Epithelial cell of esophagus (primary cell): ENCODE measurements around the gene TENM3.

Experiments
- DNase-seq: peaks from one replicate; pipeline ENCODE4 v3.0.0; 2010; ENCODE audit warnings: low read depth
- H3K4me3 ChIP-seq: 2 replicates; pipeline ENCODE4 v1.5.1; 2011; ENCODE audit warnings: mild to moderate bottlenecking, low read length, control low read depth
- TF ChIP-seq, protein P1 (sequence below): IDR thresholded peaks from 2 replicates; pipeline ENCODE4 v1.5.1; 2011; ENCODE audit warnings: low read depth, mild to moderate bottlenecking, low read length, control low read depth, inconsistent platforms; ENCODE audit not compliant: insufficient read depth; ENCODE audit errors: missing control alignments

TENM3 gene

DNA sequence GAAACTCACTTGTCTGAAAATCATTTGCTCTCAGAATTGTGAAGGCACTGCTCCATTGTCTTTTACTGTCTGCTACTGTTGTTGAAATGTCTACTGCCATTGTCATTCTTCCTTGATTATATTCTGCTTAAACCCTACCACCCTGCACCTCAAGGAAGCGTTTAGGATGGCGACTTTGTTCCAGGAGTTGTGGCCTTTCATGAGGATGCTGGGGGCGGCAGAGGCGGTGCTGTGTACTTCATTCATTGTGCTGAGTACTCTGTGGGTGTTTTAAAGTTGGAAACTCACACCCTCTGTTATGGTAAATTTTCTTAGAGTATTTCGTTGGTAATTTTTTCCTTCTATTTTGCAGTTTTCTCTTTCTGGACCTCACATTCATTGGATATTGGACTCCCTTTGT, 258.9 kb downstream of the TENM3 start:
- TF ChIP-seq, protein P1, sequence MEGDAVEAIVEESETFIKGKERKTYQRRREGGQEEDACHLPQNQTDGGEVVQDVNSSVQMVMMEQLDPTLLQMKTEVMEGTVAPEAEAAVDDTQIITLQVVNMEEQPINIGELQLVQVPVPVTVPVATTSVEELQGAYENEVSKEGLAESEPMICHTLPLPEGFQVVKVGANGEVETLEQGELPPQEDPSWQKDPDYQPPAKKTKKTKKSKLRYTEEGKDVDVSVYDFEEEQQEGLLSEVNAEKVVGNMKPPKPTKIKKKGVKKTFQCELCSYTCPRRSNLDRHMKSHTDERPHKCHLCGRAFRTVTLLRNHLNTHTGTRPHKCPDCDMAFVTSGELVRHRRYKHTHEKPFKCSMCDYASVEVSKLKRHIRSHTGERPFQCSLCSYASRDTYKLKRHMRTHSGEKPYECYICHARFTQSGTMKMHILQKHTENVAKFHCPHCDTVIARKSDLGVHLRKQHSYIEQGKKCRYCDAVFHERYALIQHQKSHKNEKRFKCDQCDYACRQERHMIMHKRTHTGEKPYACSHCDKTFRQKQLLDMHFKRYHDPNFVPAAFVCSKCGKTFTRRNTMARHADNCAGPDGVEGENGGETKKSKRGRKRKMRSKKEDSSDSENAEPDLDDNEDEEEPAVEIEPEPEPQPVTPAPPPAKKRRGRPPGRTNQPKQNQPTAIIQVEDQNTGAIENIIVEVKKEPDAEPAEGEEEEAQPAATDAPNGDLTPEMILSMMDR = no peak
- no peak overlapping the region for H3K4me3 ChIP-seq
- DNase-seq = no peak

DNA sequence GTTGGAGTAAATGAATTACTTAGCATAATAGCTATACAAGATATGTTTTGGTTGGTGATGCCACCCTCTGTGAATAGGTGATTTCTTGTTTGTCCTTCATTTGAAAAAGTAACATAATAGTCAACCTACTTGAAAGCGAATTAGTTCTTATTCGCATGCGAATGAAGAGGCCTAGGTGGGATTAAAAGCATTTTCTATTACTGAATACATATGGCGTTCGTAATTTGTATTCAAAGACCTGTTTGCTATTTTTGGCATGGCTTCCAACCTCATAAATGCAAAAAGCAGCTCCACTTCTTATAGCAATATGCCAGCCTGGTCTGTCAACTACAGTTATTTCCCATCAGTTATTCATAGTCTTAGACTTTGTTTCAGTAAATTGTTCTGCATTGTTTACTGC, 261.3 kb downstream of the TENM3 start:
- no peak overlapping the region for H3K4me3 ChIP-seq
- TF ChIP-seq, protein P1 = no peak
- DNase-seq = no peak

DNA sequence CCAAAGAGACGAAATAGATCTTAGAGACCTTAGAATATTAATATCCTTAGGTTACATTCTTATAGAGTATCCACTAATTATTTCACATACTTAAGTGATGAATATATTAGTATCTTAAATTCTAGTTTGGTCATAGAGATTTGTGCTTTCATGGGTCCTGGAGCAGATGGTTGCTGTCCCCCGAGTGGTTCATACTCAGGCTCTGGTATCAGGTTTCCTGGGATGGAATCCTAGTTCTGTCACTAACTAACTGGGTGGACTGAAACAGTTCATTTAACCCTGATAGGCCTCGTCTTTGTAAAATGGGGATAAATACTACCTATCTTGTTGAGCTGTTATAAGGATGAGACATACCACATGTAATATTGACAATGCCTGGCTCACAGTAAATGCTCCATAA, 264.6 kb downstream of the TENM3 start:
- no peak overlapping the region for H3K4me3 ChIP-seq
- no peak for DNase-seq
- TF ChIP-seq, protein P1 = no peak

DNA sequence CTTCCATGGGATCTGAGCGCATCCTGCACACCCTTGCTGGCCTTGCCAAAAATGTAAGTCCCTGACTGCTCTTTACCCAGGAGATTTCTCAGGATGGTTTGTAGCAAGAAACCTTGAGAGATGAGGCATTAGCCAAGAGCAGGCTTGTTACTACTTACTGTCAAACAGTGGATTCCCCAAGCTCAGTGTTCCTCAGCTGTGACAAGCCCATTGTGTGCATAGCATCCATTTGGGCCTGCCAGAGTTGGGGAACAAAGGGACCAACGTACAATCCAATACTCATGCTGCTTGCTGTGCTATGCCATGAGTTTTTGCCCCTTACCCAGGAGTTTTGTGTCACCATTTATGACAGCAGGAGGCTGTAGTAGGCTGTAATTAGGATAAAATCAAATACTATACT, 267.6 kb downstream of the TENM3 start:
- no peak overlapping the region for H3K4me3 ChIP-seq
- TF ChIP-seq, protein P1 = no peak
- DNase-seq = no peak

DNA sequence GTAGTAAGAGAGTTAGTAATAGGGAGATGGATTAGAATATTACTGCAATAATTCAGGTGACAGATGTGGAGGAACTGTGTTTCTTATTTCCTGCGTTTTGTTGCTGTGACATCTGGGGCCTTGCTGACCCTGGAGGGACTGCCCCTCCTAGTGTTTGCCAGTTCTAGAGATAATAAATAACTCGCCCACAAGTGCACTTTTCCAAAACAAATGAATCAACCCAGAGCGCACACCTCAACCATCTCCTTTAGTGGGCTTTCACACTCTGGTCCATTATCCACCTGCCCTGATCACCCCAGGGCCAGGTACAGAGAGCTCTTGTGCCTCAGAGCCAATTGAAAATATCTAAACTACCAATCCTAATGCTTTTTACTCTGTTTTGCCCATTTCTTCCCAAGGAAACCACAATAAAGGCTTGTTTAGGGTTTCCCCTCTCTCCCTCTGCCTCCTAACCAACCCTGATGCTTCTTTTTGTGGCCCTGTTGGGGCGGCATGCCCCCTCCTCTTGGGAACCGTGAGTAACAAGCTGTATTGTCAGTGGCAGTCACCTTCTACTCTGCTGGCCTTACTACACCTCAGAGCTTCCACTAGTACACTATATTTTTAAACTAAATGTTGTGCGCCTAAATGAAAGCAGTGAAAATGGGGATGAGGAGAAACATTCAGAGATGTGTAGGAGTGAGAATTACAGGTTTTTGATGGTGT, 270.5 kb downstream of the TENM3 start:
- DNase-seq = no peak
- TF ChIP-seq, protein P1 = no peak
- H3K4me3 ChIP-seq = no peak overlapping the region

DNA sequence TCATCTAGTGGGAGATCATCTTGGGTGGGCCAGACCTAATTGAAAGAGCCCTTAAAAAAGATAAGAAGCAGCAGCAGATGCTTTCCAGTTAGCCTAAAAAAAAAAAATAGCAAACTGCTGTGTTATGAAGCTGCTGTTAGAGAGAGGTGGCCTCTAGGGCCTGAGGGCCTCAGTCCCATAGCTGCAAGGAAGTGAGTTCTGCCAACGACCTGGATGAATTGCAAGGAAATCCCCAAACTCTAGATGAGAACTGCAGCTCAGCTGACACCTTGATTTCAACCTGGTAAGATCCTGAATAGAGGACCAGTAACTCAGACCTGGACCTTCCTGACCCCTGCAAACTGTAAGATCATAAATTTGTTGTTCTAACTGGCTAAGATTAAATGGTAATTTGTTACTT, 275.2 kb downstream of the TENM3 start:
- no peak for DNase-seq
- TF ChIP-seq, protein P1 = no peak
- no peak overlapping the region for H3K4me3 ChIP-seq

DNA sequence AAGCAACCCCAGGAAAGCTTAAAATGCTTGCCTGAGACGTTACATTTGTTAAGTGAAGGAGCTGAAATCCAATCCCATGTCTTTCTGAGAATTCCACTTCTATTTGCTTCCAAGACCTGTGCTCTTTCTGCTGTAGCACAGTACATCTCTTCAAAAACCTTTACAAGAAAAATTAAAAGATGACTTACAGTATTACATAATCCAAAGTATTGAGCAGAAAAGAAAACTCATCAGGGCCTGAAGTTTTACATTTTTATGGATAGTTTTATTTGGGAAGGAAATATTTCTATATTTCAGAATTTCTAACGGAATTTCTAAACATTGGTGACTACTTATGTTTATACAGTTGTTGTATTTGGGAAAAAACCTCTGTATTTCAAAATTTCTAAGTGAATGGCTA, 276.3 kb downstream of the TENM3 start:
- DNase-seq = no peak
- H3K4me3 ChIP-seq = no peak overlapping the region
- TF ChIP-seq, protein P1 = no peak
